Ovary (tissue), 3 donors: ENCODE results near the gene DOK1.

Experiments used
- CTCF ChIP-seq, 3 donors: fragments of 450-650 bp in 2 of 3; fragments of 200-600 bp in 1 of 3; IDR thresholded peaks; one replicate each; pipeline versions ENCODE4 v1.5.1 to v1.8.0; 2016 to 2022; ENCODE audit warnings: antibody characterized with exemption in 3 of 3, mild to moderate bottlenecking in 1 of 3
- EP300 ChIP-seq: sonication (generic); formaldehyde crosslinking; IDR thresholded peaks from one replicate; pipeline ENCODE4 v1.6.1; 2017; ENCODE audit warnings: antibody characterized with exemption
- POLR2A ChIP-seq: fragments of 450-650 bp; IDR thresholded peaks from one replicate; pipeline ENCODE4 v1.6.1; 2017; ENCODE audit warnings: antibody characterized with exemption, mild to moderate bottlenecking, moderate library complexity
- donor health status: DM: no; HTN: no; CAD: no.

- TF ChIP-seq POLR2A (no peak), CTCF (IDR thresholded peaks at IDR 0.05) (no peak), EP300 (no peak)
These were observed 43.2 kb upstream of the DOK1 start for GRCh38 chr2:74511104-74511989.
